H9 (cell line): ENCODE results near the gene SLCO4A1. TPM values are rescaled to one million over a fixed set of nuclear protein-coding genes. Genes with fewer than 3 reads are reported as not detected.

Experiments used
- DNase-seq: peaks from one replicate; pipeline ENCODE4 v3.0.0-alpha.2; 2017
- H2AFZ ChIP-seq: one replicate; pipeline ENCODE4 v1.6.1; 2013; ENCODE audit warnings: mild to moderate bottlenecking, low read length, control low read depth, moderate library complexity
- H2AK5ac ChIP-seq: 2 replicates; pipeline ENCODE4 v1.6.1; 2013; ENCODE audit warnings: low read length, control low read depth, mixed read lengths; ENCODE audit not compliant: insufficient read length
- H2BK120ac ChIP-seq: one replicate; pipeline ENCODE4 v1.6.1; 2013; ENCODE audit warnings: low read depth, mild to moderate bottlenecking, low read length, control low read depth, inconsistent platforms; ENCODE audit not compliant: poor library complexity, severe bottlenecking
- H2BK12ac ChIP-seq: 2 replicates; pipeline ENCODE4 v1.6.1; 2013; ENCODE audit warnings: low read length, control low read depth, mixed read lengths, low read depth; ENCODE audit not compliant: insufficient read length
- H2BK15ac ChIP-seq: 2 replicates; pipeline ENCODE4 v1.6.1; 2013; ENCODE audit warnings: low read depth, low read length, control low read depth
- H2BK20ac ChIP-seq: one replicate; pipeline ENCODE4 v1.6.1; 2013; ENCODE audit warnings: low read depth, mild to moderate bottlenecking, low read length, control low read depth, inconsistent platforms; ENCODE audit not compliant: poor library complexity, severe bottlenecking
- H2BK5ac ChIP-seq: 2 replicates; pipeline ENCODE4 v1.6.1; 2013; ENCODE audit warnings: low read length, control low read depth, mixed read lengths; ENCODE audit not compliant: insufficient read length
- H3K14ac ChIP-seq: 2 replicates; pipeline ENCODE4 v1.6.1; 2013; ENCODE audit warnings: low read length, control low read depth; ENCODE audit not compliant: insufficient read depth
- H3K18ac ChIP-seq: 2 replicates; pipeline ENCODE4 v1.6.1; 2013; ENCODE audit warnings: low read depth, mild to moderate bottlenecking, mixed read lengths, low read length, control low read depth; ENCODE audit not compliant: insufficient read length
- H3K23ac ChIP-seq: 2 replicates; pipeline ENCODE4 v1.6.1; 2013; ENCODE audit warnings: low read length, control low read depth, mixed read lengths, low read depth; ENCODE audit not compliant: insufficient read length
- H3K23me2 ChIP-seq: 2 replicates; pipeline ENCODE4 v1.6.1; 2013; ENCODE audit warnings: low read depth, mild to moderate bottlenecking, mixed read lengths, low read length, control low read depth; ENCODE audit not compliant: insufficient read length, poor library complexity, severe bottlenecking
- H3K27ac ChIP-seq: 2 replicates; pipeline ENCODE4 v1.5.1; 2013; ENCODE audit warnings: low read length, control low read depth, mixed read lengths, low read depth; ENCODE audit not compliant: insufficient read length
- H3K27me3 ChIP-seq: 2 replicates; pipeline ENCODE4 v1.6.1; 2013; ENCODE audit warnings: low read length, control low read depth, inconsistent platforms; ENCODE audit not compliant: insufficient read depth
- H3K4ac ChIP-seq: 2 replicates; pipeline ENCODE4 v1.6.1; 2013; ENCODE audit warnings: low read depth, mild to moderate bottlenecking, control low read depth, inconsistent platforms, low read length, moderate library complexity
- H3K4me1 ChIP-seq: 2 replicates; pipeline ENCODE4 v1.6.1; 2013; ENCODE audit warnings: low read length, control low read depth, inconsistent platforms; ENCODE audit not compliant: insufficient read depth
- H3K4me2 ChIP-seq: 2 replicates; pipeline ENCODE4 v1.6.1; 2013; ENCODE audit warnings: low read length, control low read depth, mixed read lengths; ENCODE audit not compliant: insufficient read length, insufficient read depth
- H3K56ac ChIP-seq: 2 replicates; pipeline ENCODE4 v1.6.1; 2013; ENCODE audit warnings: low read depth, mild to moderate bottlenecking, mixed read lengths, low read length, control low read depth; ENCODE audit not compliant: insufficient read length
- H3K79me1 ChIP-seq: 2 replicates; pipeline ENCODE4 v1.6.1; 2013; ENCODE audit warnings: low read depth, mild to moderate bottlenecking, moderate library complexity, low read length, control low read depth, inconsistent platforms; ENCODE audit not compliant: insufficient read depth, poor library complexity, severe bottlenecking
- H3K79me2 ChIP-seq: 2 replicates; pipeline ENCODE4 v1.6.1; 2013; ENCODE audit warnings: low read length, control low read depth, inconsistent platforms; ENCODE audit not compliant: insufficient read depth
- H3K9ac ChIP-seq: 2 replicates; pipeline ENCODE4 v1.6.1; 2013; ENCODE audit warnings: low read length, control low read depth, mixed read lengths; ENCODE audit not compliant: insufficient read length; ENCODE audit errors: extremely low read depth
- H3K9me3 ChIP-seq: one replicate; pipeline ENCODE4 v1.6.1; 2013; ENCODE audit warnings: low read depth, low read length, inconsistent platforms; ENCODE audit not compliant: control insufficient read depth
- H3T11ph ChIP-seq: one replicate; pipeline ENCODE4 v1.6.1; 2013; ENCODE audit warnings: mild to moderate bottlenecking, low read length, control low read depth, inconsistent platforms
- H4K20me1 ChIP-seq: one replicate; pipeline ENCODE4 v1.6.1; 2013; ENCODE audit not compliant: control insufficient read depth, insufficient read length, insufficient read depth
- H4K5ac ChIP-seq: 2 replicates; pipeline ENCODE4 v1.6.1; 2013; ENCODE audit warnings: low read depth, mild to moderate bottlenecking, mixed read lengths, low read length, control low read depth; ENCODE audit not compliant: insufficient read length
- H4K8ac ChIP-seq: replicated peaks from 2 replicates; pipeline ENCODE4 v1.6.1; 2013; ENCODE audit warnings: low read length, control low read depth, mixed read lengths, low read depth; ENCODE audit not compliant: insufficient read length
- H4K91ac ChIP-seq: 2 replicates; pipeline ENCODE4 v1.6.1; 2013; ENCODE audit warnings: low read depth, mild to moderate bottlenecking, moderate library complexity, mixed read lengths, low read length, control low read depth; ENCODE audit not compliant: insufficient read length
- H3K27ac Mint-ChIP-seq, 3 experiments: 2 replicates in 2 of 3; 3 replicates in 1 of 3; pipeline ENCODE4 v1.8.0; 2020 to 2021; ENCODE audit warnings: mixed read lengths in 3 of 3, mild to moderate bottlenecking in 1 of 3, moderate library complexity in 1 of 3
- H3K27me3 Mint-ChIP-seq: 2 replicates; pipeline ENCODE4 v1.8.0; 2021; ENCODE audit warnings: low read depth, mild to moderate bottlenecking, moderate library complexity, mixed read lengths
- H3K36me3 Mint-ChIP-seq, 3 experiments: 2 replicates in 2 of 3; 3 replicates in 1 of 3; pipeline ENCODE4 v1.8.0; 2020 to 2021; ENCODE audit warnings: low read depth in 3 of 3, mixed read lengths in 3 of 3; ENCODE audit not compliant: insufficient read depth in 1 of 3
- H3K4me1 Mint-ChIP-seq, 2 experiments: 2 replicates each; pipeline ENCODE4 v1.8.0; 2020; ENCODE audit warnings: mixed read lengths in 2 of 2
- H3K4me3 Mint-ChIP-seq, 2 experiments: 2 replicates in 1 of 2; 3 replicates in 1 of 2; pipeline ENCODE4 v1.8.0; 2020 to 2021; ENCODE audit warnings: mild to moderate bottlenecking in 2 of 2, mixed read lengths in 2 of 2, moderate library complexity in 1 of 2
- H3K9me3 Mint-ChIP-seq, 2 experiments: 2 replicates in 1 of 2; 3 replicates in 1 of 2; pipeline ENCODE4 v1.8.0; 2020; ENCODE audit warnings: mild to moderate bottlenecking in 2 of 2, mixed read lengths in 2 of 2, moderate library complexity in 1 of 2
- WGBS: extraction: QIAGEN DNeasy Blood & Tissue Kit; methylation state at CpG from one replicate; pipeline ENCODE4 v1.1.7; 2013; ENCODE audit warnings: missing lambda C conversion rate, low lambda C conversion rate, mixed read lengths; ENCODE audit not compliant: insufficient read length; ENCODE audit errors: extremely low coverage; 5-methylcytosine and 5-hydroxymethylcytosine counted together
- total RNA-seq: library from RNA; stranded (reverse); gene quantifications from 2 replicates; pipeline ENCODE4 v1.2.1, GENCODE V29; 2021
- TF ChIP-seq, protein P1 (sequence below): fragments of 200-600 bp; sonication (generic); conservative IDR thresholded peaks from 3 replicates; pipeline ENCODE4 v1.8.0; 2021; ENCODE audit warnings: antibody characterized with exemption, mild to moderate bottlenecking

The SLCO4A1 gene
- total RNA-seq, 1 experiment from 2014 or later = 9.4 TPM

DNA sequence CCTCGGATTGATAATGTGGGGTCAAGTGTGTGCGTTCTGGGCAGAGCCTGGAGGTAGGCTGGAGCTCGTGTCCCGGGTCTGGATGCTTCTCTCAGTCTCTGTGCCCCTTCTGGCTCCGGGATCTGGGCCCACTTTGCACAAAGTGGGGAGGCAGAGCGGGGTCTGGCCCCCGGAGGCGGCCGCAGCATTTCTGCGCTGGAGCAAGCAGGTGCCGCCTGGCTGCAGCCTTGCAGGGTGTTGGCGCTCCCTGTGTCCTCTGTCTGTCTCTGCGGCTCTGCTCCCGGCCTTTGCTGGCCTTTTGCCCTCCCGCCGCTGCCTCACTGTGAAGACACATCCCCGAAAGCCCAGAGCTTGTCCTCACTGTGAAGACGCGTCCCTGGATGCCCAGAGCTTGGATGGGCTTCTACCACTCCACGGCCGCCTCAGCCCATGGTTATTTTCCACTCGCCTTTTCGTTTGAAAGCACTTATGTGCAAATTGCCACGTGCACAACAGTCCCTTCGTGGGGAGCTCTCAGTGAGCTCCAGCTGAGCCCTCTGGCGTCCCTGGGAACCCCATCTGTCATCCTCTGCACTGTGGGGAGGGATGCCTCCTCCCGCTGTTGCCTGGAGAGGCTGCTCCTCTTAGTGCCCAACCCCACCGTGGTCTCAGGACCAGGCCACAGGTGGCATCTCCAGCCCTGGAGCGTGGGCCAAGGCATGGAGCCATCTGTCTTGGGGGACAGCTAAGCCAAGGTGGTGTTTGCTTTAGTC, 17.4 kb downstream of the SLCO4A1 start:
- no CpG with 5 or more reads among the region's 29 CpGs for WGBS

More for the DNA sequence above, 17.4 kb downstream of the SLCO4A1 start:
- Histone ChIP-seq H3K23ac (no peak overlapping the region), H3K27me3 (no peaks in the 10 kb centered on the region), H2BK12ac (no peak overlapping the region), H3K9me3 (no peaks in the 10 kb centered on the region), H2BK120ac (no peak overlapping the region), H3K79me1 (no peaks in the 10 kb centered on the region), H2BK15ac (no peak overlapping the region), H3K79me2 (no peaks in the 10 kb centered on the region), H2BK5ac (no peak overlapping the region), H3K18ac (no peak overlapping the region), H4K5ac (no peak overlapping the region), H4K91ac (no peak overlapping the region), H3K14ac (no peak overlapping the region), H3K4ac (no peak overlapping the region), H2AK5ac (no peak overlapping the region), H4K8ac (no peak overlapping the region), H3K56ac (no peak overlapping the region), H3K27ac (no peak overlapping the region), H3T11ph (no peak overlapping the region), H3K4me2 (no peak overlapping the region), H2AFZ (no peak overlapping the region), H3K9ac (no peak overlapping the region), H4K20me1 (no peaks in the 10 kb centered on the region), H3K23me2 (no peaks in the 10 kb centered on the region), H2BK20ac (no peak overlapping the region), H3K4me1 (no peaks in the 10 kb centered on the region)
- H3K4me3 Mint-ChIP-seq = no peak overlapping the region
- H3K27ac Mint-ChIP-seq = peak overlapping the region in 1 of 3 experiments; percentile 88; a peak in 1 of 7 replicates
- TF ChIP-seq, protein P1, sequence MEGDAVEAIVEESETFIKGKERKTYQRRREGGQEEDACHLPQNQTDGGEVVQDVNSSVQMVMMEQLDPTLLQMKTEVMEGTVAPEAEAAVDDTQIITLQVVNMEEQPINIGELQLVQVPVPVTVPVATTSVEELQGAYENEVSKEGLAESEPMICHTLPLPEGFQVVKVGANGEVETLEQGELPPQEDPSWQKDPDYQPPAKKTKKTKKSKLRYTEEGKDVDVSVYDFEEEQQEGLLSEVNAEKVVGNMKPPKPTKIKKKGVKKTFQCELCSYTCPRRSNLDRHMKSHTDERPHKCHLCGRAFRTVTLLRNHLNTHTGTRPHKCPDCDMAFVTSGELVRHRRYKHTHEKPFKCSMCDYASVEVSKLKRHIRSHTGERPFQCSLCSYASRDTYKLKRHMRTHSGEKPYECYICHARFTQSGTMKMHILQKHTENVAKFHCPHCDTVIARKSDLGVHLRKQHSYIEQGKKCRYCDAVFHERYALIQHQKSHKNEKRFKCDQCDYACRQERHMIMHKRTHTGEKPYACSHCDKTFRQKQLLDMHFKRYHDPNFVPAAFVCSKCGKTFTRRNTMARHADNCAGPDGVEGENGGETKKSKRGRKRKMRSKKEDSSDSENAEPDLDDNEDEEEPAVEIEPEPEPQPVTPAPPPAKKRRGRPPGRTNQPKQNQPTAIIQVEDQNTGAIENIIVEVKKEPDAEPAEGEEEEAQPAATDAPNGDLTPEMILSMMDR = no peak
- no peaks in the 10 kb centered on the region for H3K9me3 Mint-ChIP-seq
- H3K36me3 Mint-ChIP-seq = no peaks in the 10 kb centered on the region; a peak in 1 of 7 replicates
- peaks cover 10% of the 10 kb centered on the region in 2 experiments for H3K4me1 Mint-ChIP-seq
- no peak for DNase-seq
- H3K27me3 Mint-ChIP-seq = no peaks in the 10 kb centered on the region
